Neuronal stem cell (in vitro differentiated cells): Measurements from ENCODE around the gene FAM171A2.

Experiments used
- DNase-seq: peaks from one replicate; pipeline ENCODE4 v3.0.0-alpha.2; 2013; ENCODE audit warnings: low spot score
- H2AFZ ChIP-seq: one replicate; pipeline ENCODE4 v1.6.1; 2013; ENCODE audit warnings: mild to moderate bottlenecking, low read length, inconsistent platforms
- H2AK5ac ChIP-seq: 2 replicates; pipeline ENCODE4 v1.6.1; 2013; ENCODE audit warnings: low read depth, mild to moderate bottlenecking, inconsistent platforms, low read length, moderate library complexity, mixed read lengths
- H2BK120ac ChIP-seq: 2 replicates; pipeline ENCODE4 v1.6.1; 2013; ENCODE audit warnings: low read depth, mild to moderate bottlenecking, inconsistent platforms, low read length, moderate library complexity, mixed read lengths
- H2BK12ac ChIP-seq: one replicate; pipeline ENCODE4 v1.6.1; 2013; ENCODE audit warnings: low read length, inconsistent platforms
- H2BK15ac ChIP-seq: 2 replicates; pipeline ENCODE4 v1.6.1; 2013; ENCODE audit warnings: mild to moderate bottlenecking, low read length, inconsistent platforms, mixed read lengths
- H2BK5ac ChIP-seq: one replicate; pipeline ENCODE4 v1.6.1; 2013; ENCODE audit warnings: inconsistent platforms, mild to moderate bottlenecking, low read length, moderate library complexity
- H3K14ac ChIP-seq: one replicate; pipeline ENCODE4 v1.6.1; 2013; ENCODE audit warnings: low read length, inconsistent platforms
- H3K18ac ChIP-seq: 2 replicates; pipeline ENCODE4 v1.6.1; 2013; ENCODE audit warnings: low read length, inconsistent platforms
- H3K23ac ChIP-seq: 2 replicates; pipeline ENCODE4 v1.6.1; 2013; ENCODE audit warnings: low read depth, mild to moderate bottlenecking, mixed read lengths, low read length, inconsistent platforms; ENCODE audit not compliant: poor library complexity
- H3K27ac ChIP-seq: replicated peaks from 3 replicates; pipeline ENCODE4 v1.5.1; 2013; ENCODE audit warnings: low read length, inconsistent platforms
- H3K27me3 ChIP-seq, 3 experiments: 2 replicates each; pipeline ENCODE4 v1.6.1; 2013; ENCODE audit warnings: low read length in 3 of 3, mild to moderate bottlenecking in 2 of 3, inconsistent platforms in 1 of 3, low read depth in 1 of 3, mixed read lengths in 1 of 3, moderate library complexity in 1 of 3; ENCODE audit not compliant: control insufficient read depth in 3 of 3, insufficient read depth in 3 of 3
- H3K36me3 ChIP-seq, 2 donors: replicated peaks in 1 of 2; 2 replicates each; pipeline ENCODE4 v1.6.1; 2013; ENCODE audit warnings: low read length in 2 of 2; ENCODE audit not compliant: control insufficient read depth in 2 of 2, insufficient read depth in 2 of 2
- H3K4ac ChIP-seq: 2 replicates; pipeline ENCODE4 v1.6.1; 2013; ENCODE audit warnings: inconsistent platforms, mild to moderate bottlenecking, low read length, moderate library complexity
- H3K4me1 ChIP-seq, 2 donors: 1 replicate in 1 of 2; 2 replicates in 1 of 2; pipeline ENCODE4 v1.6.1; 2013; ENCODE audit warnings: low read length in 2 of 2, low read depth in 1 of 2; ENCODE audit not compliant: control insufficient read depth in 2 of 2, insufficient read depth in 1 of 2
- H3K4me2 ChIP-seq: one replicate; pipeline ENCODE4 v1.6.1; 2013; ENCODE audit warnings: mild to moderate bottlenecking, low read length, inconsistent platforms; ENCODE audit not compliant: insufficient read depth, poor library complexity, severe bottlenecking
- H3K4me3 ChIP-seq, 2 donors: 2 replicates each; pipeline ENCODE4 v1.5.1; 2013; ENCODE audit warnings: low read length in 2 of 2, mild to moderate bottlenecking in 2 of 2, inconsistent platforms in 1 of 2, moderate library complexity in 1 of 2
- H3K79me1 ChIP-seq: one replicate; pipeline ENCODE4 v1.6.1; 2013; ENCODE audit warnings: low read depth, mild to moderate bottlenecking, inconsistent platforms, low read length, moderate library complexity
- H3K9ac ChIP-seq: one replicate; pipeline ENCODE4 v1.6.1; 2013; ENCODE audit warnings: mild to moderate bottlenecking, low read depth, low read length, inconsistent platforms; ENCODE audit not compliant: poor library complexity
- H3K9me3 ChIP-seq, 2 donors: replicated peaks in 1 of 2; 2 replicates each; pipeline versions ENCODE3 to v1.6.1; 2013; ENCODE audit warnings: low read length in 2 of 2, mild to moderate bottlenecking in 2 of 2, inconsistent platforms in 1 of 2, low read depth in 1 of 2, mixed read lengths in 1 of 2, moderate library complexity in 1 of 2; ENCODE audit not compliant: control insufficient read depth in 2 of 2, insufficient read depth in 1 of 2
- H4K8ac ChIP-seq: one replicate; pipeline ENCODE4 v1.6.1; 2013; ENCODE audit warnings: low read depth, mild to moderate bottlenecking, inconsistent platforms, low read length, moderate library complexity
- H4K91ac ChIP-seq: one replicate; pipeline ENCODE4 v1.6.1; 2013; ENCODE audit warnings: low read length, low read depth, mild to moderate bottlenecking, inconsistent platforms; ENCODE audit not compliant: poor library complexity
- WGBS, 2 donors: extraction: QIAGEN DNeasy Blood & Tissue Kit; methylation state at CpG; one replicate each; pipeline ENCODE4 v1.1.7; 2013; ENCODE audit warnings: missing lambda C conversion rate in 2 of 2, mixed read lengths in 1 of 2; ENCODE audit not compliant: insufficient read length in 2 of 2, insufficient replicate concordance in 1 of 2; ENCODE audit errors: extremely low coverage in 2 of 2; 5-methylcytosine and 5-hydroxymethylcytosine counted together

The FAM171A2 gene

DNA sequence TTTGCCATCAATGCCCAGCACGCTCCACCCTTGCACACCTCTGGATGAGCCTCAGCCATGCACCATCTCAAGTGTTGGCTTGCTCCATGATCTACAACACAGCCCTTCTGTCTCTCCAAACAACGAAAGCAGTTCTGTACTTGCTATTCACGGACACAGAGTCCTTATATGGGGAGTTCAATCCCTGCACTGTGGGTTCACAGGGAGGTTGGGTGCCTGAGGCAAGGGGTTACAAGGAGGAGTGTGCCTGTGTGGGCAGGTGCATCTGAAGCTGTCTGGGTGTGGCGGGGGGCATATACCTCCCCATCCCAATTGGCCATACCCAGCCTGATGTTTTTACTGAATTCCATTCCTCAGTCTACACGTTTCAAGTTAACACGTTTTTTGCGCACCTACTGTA, 49.6 kb downstream of the FAM171A2 start:
- no peak for DNase-seq
- no peak overlapping the region for H3K9ac ChIP-seq
- no peak overlapping the region for H2AK5ac ChIP-seq
- H3K36me3 ChIP-seq = no peaks in the 10 kb centered on the region
- peaks cover 2% of the 10 kb centered on the region for H3K79me1 ChIP-seq
- peak overlapping the region; percentile 77 for H3K18ac ChIP-seq
- H2BK15ac ChIP-seq = no peak overlapping the region
- no peak overlapping the region for H2BK120ac ChIP-seq
- peaks cover 4 to 17% of the 10 kb centered on the region in 2 donors for H3K4me1 ChIP-seq
- no peak overlapping the region for H3K23ac ChIP-seq
- H3K4ac ChIP-seq = no peak overlapping the region
- peaks cover 6 to 78% (median 30%) of the 10 kb centered on the region in 3 experiments for H3K27me3 ChIP-seq
- no peak overlapping the region for H3K27ac ChIP-seq
- H3K9me3 ChIP-seq = peaks cover 0 to 4% of the 10 kb centered on the region in 2 donors
- no peak overlapping the region for H2BK12ac ChIP-seq
- no peak overlapping the region for H3K4me2 ChIP-seq
- H3K4me3 ChIP-seq = no peak overlapping the region
- H4K91ac ChIP-seq = no peak overlapping the region
- peak overlapping the region; percentile 18 for H2BK5ac ChIP-seq
- no peak overlapping the region for H4K8ac ChIP-seq
- no peak overlapping the region for H2AFZ ChIP-seq
- no CpG with 5 or more reads among the region's 7 CpGs for WGBS, 2 donors
- H3K14ac ChIP-seq = no peak overlapping the region

DNA sequence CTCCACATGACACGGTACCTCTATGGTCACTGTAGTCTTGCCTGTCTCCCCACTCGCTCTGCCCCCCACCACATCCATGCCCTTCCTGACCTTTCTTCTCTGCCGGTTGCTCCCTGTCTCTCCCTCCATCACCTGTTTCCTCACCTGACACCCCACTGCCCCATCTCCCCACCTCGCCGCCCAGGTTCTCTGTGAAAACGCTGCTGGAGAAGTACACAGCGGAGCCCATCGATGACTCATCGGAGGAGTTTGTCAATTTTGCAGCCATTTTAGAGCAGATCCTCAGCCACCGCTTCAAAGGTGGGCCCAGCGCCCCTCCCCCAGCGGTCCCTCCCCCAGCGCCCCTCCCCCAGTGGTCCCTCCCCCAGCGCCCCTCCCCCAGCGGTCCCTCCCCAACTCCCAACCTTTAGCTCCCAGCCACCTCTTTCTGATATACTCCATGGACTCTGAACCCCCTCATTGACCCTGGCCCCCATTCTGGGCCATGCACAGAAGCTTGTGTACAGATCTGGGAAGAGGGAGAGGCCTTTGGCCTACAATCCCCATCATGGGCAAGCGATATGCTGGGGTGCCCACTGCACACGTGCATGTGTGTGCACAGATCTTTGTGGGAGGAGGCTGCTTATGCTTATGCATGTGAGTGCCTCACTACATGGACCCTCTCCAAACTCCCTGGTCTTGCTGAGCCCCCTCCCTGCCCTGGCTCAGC, 51.1 kb downstream of the FAM171A2 start:
- no peak overlapping the region for H2BK120ac ChIP-seq
- peaks cover 6 to 77% (median 30%) of the 10 kb centered on the region in 3 experiments for H3K27me3 ChIP-seq
- no peak overlapping the region for H3K9ac ChIP-seq
- H3K14ac ChIP-seq = no peak overlapping the region
- H3K27ac ChIP-seq = no peak overlapping the region
- H2BK15ac ChIP-seq = no peak overlapping the region
- H2BK5ac ChIP-seq = no peak overlapping the region
- H2AFZ ChIP-seq = no peak overlapping the region
- no peak overlapping the region for H4K91ac ChIP-seq
- peaks cover 8 to 20% of the 10 kb centered on the region in 2 donors for H3K4me1 ChIP-seq
- no peak for DNase-seq
- H3K36me3 ChIP-seq = no peaks in the 10 kb centered on the region
- peaks cover 0 to 4% of the 10 kb centered on the region in 2 donors for H3K9me3 ChIP-seq
- no CpG with 5 or more reads among the region's 17 CpGs for WGBS, 2 donors
- no peak overlapping the region for H3K23ac ChIP-seq
- no peak overlapping the region for H4K8ac ChIP-seq
- H2BK12ac ChIP-seq = no peak overlapping the region
- H3K4ac ChIP-seq = no peak overlapping the region
- no peak overlapping the region for H2AK5ac ChIP-seq
- no peak overlapping the region for H3K4me2 ChIP-seq
- H3K79me1 ChIP-seq = peaks cover 2% of the 10 kb centered on the region
- no peak overlapping the region for H3K18ac ChIP-seq
- H3K4me3 ChIP-seq = no peak overlapping the region

DNA sequence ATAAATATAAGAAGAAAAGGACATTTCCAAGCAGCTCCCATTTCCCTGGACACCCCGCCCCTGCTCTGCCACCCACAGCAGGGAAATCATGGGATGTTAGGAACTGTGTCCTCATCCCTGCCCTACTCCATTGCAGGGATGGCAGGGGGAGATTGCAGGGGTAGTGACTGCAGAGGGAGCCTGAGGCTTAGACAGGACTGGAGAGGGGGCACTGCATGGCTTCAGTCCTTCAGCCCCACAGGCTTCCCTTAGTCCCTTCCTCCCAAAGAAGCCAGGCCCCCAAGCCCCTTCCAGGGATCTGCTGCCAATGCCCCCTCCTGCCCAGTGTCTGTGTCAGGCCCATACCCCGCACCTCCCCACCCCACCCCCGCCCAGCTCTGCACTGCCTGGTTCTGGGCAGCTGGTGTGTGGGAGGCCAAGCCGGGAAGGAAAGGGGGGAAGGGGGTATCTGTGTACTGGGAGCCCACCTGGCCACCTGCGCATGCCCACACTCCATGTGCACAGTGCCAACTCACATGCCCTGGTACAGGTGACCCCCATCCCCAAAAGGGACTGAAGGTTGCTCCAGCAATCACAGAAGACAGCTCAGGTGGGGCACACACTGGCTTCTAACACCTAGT, 52.0 kb downstream of the FAM171A2 start:
- Histone ChIP-seq H3K23ac (no peak overlapping the region), H4K91ac (no peak overlapping the region), H2AK5ac (no peak overlapping the region), H3K27ac (no peak overlapping the region), H3K4me2 (no peak overlapping the region), H2BK5ac (no peak overlapping the region), H3K4me1 (peaks cover 12 to 24% of the 10 kb centered on the region in 2 donors), H3K4ac (no peak overlapping the region), H3K9me3 (peaks cover 0 to 4% of the 10 kb centered on the region in 2 donors), H3K9ac (no peak overlapping the region), H3K36me3 (no peaks in the 10 kb centered on the region), H2BK15ac (no peak overlapping the region), H2AFZ (no peak overlapping the region), H3K27me3 (peaks cover 6 to 75% (median 27%) of the 10 kb centered on the region in 3 experiments), H3K18ac (no peak overlapping the region), H3K14ac (no peak overlapping the region), H4K8ac (no peak overlapping the region), H3K79me1 (peaks cover 2% of the 10 kb centered on the region), H2BK120ac (no peak overlapping the region), H3K4me3 (no peak overlapping the region), H2BK12ac (no peak overlapping the region)
- WGBS, 2 donors = no CpG with 5 or more reads among the region's 5 CpGs
- DNase-seq = no peak

- Histone ChIP-seq H3K4me2 (no peak overlapping the region), H2BK12ac (peak overlapping the region; percentile 11), H3K36me3 (no peaks in the 10 kb centered on the region), H3K27me3 (peaks cover 6 to 69% (median 21%) of the 10 kb centered on the region in 3 experiments), H3K9ac (no peak overlapping the region), H3K4me1 (peaks cover 12 to 17% of the 10 kb centered on the region in 2 donors), H2BK120ac (no peak overlapping the region), H3K79me1 (peaks cover 2% of the 10 kb centered on the region), H2BK15ac (no peak overlapping the region), H3K9me3 (peaks cover 0 to 3% of the 10 kb centered on the region in 2 donors), H2AK5ac (no peak overlapping the region), H2BK5ac (no peak overlapping the region), H3K18ac (no peak overlapping the region), H3K23ac (peak overlapping the region; percentile 48), H4K8ac (no peak overlapping the region), H3K4ac (no peak overlapping the region), H3K27ac (no peak overlapping the region), H4K91ac (no peak overlapping the region), H3K14ac (no peak overlapping the region), H3K4me3 (no peak overlapping the region), H2AFZ (no peak overlapping the region)
- no CpG with 5 or more reads among the region's 10 CpGs for WGBS, 2 donors
- no peak for DNase-seq
These were observed 52.9 kb downstream of the FAM171A2 start for GRCh38 chr17:44310609-44311376.
